GM04504 (cell line): ENCODE results near the gene PLTP.
A peak's percentile ranks its signal among the peaks of the same experiment; 100 is the strongest.
"Not testable (repeated sequence)": the region's sequence is repeated elsewhere in the genome, so short reads cannot be mapped to it uniquely, and the experiment has no call there.

Experiments used
- DNase-seq: peaks from one replicate; pipeline ENCODE4 v3.0.0-alpha.2; 2012; ENCODE audit warnings: low read depth

Gene PLTP

DNA sequence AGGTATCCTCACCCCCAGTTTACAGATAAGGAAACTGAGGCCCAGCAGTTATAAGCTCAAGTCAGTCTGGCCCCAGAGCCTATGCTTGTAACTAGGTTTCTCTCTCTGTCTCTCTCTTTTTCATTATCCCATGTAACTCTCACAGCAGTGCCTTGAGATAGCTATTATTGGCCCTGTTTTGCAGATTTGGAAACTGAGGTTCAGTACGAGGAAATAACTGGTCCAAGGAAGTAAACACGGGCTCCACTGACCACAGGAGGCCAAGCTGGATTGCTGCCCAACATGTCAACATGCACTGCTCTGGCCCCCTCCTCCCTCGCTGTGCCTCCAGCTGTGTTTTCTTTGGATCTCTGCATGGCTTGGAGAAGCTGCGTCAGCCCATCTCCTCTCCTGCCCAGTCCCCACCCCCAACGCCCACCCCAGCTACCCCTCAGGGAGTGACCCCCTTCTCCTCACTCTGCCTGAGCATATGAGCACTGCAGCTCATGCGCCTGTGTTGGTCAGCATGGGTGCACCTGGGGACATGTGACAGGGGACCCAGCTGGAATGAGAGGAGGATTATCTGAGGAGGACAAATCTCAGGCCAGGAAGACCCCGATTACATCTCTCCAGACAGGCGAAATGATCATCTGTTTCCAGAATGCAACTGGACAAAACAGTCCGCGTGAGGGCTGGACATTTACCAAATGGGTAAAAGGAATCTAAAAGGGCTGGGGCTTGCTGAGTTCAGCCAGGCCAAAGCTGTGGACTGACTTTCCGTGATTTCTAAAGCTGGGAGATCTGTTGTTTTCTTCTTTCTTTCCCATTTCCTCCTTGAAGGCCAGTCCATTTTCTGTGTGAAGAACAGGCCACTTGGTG, 7.8 kb upstream of the PLTP start:
- no peak for DNase-seq

DNA sequence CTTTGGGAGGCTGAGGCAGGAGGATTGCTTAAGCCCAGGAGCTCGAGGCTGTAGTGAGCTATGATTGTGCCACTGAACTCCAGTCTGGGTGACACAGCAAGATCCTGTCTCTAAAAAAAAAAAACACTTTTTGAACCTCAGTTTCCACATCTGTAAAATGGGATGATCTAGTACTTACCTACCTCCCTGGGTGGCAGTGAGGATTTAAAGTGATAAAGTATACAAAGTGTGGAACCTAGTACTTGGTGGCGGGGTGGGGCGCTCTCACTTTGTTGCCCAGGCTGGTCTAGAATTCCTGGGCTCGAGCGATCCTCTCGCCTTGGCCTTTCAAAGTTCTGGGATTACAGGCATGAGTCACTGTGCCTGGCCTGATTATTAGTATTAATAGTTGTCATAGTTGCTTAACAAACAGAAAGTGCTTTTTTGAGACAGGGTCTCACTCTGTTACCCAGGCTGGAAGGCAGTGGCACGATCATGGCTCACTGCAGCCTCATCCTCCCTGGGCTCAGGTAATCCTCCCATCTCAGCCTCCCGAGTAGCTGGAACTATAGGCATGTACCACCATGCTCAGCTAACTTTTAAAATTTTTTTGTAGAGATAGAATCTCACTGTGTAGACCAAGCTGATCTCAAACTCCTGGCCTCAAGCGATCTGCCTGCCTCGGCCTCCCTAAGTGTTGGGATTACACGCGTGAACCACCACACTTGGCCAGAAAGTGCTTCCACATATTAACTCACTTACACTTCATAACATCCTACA, 7.0 kb upstream of the PLTP start:
- DNase-seq = no peak

DNA sequence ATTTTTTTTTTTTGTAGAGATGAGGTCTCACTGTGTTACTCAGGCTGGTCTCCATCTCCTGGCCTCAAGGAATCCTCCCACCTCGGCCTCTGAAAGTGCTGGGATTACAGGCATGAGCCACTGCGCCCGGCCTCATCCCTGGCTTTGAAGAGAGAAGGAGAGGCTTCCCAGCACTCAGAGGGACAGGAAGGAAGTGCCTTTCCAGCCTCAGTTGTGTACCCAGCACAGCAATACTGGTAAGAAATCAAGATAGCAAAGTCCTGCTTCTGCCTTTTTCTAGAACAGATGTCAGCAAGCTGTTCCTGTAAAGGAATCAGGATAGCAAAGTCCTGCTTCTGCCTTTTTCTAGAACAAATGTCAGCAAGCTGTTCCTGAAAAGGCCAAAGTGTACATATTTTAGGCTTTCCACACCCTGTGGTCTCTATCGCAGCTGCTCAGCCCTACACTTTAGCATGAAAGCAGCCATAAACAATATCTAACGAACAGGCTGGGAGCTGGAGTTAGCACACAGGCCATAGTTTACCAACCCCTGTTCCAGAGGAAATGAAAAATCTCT, 6.3 kb upstream of the PLTP start:
- DNase-seq = no peak

DNA sequence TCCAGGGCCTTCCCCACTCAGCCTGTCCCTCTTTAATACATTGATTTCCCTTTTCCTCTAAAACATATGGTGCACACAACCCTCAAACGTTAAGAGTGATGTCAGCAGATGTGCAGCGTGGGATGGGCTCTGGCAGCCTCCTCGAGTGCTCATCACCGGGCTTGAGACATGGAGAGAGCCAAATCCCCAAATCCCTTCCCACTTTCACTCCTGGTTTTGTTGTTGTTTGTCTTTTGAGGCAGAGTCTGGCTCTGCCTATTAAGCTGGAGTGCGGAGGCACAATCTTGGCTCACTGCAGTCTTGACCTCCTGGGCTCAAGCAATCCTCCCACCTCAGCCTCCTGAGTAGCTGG, 5.8 kb upstream of the PLTP start:
- DNase-seq = no peak

DNA sequence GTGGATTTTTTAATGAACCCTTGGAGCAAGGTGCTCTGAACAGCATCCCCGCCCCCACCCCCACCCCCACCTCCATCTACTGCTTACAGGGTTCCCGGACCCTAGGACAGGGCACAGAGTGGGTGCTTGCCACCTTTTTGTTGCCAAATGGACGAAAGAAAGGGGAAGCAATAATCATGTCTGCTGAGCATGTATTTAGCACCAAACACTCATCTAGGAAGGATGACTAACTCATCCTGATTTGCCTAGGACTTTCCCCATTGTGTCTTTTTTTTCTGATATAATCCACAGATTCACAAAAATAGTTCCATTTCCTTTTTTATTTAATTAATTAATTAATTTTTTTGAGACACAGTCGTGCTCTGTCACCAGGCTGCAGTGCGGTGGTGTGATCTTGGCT, 1.2 kb upstream of the PLTP start:
- DNase-seq = no peak

DNA sequence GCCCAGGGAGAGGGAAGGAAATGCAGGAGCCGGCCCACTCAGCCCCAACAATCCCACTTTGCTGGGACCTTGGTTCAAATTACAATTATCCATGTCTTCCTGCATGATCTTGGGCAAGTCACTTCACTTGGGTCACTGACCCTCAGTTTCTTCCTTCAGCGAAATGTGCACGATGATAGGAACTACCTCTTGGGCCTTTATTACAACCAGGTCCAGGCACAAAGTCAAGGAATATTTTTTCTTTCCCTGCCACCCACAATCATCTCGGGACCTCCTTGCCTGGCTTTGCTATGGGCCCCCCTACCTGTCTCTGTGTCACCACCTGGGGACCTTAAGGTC, 358 bp upstream of the PLTP start:
- no peak for DNase-seq

DNA sequence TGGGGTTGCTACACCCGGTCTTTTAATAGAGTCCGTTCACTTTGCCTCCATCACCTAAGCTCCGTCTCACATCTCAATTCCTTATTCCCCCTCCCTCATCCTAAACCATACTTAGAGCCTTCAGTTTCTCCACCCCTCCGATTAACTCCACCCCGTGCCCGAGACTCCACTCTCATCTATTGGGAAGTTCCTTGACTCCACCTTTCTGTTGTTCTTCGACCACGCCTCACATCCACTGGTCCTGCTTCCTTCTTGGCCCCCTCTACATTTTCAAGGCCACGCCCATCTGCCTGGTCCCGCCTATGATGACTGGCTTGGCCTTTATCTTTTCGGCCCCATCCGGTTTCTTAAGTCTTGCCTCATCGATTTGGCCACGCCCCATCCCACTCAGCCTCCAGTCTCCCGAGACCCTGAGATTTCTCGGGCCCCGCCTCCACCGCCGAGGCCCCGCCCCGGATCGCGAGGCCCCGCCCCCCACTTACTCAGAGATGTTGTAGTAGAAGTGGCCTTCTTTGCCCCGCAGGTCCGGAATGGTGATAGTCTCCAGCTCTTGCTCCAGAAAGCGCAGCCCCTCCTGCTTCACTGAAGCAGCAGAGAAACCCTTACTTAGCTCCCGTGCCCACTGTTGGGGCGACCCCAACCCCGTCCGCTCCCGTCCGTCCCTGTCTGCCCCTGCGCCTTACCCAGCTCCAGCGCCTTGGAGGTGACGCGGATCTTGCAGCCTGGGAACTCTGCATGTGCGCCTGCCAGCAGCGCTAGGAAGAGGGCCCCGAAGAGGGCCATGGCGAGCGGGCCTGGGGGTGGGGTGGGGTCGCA, 1.1 kb downstream of the PLTP start:
- DNase-seq = peak; percentile 97

DNA sequence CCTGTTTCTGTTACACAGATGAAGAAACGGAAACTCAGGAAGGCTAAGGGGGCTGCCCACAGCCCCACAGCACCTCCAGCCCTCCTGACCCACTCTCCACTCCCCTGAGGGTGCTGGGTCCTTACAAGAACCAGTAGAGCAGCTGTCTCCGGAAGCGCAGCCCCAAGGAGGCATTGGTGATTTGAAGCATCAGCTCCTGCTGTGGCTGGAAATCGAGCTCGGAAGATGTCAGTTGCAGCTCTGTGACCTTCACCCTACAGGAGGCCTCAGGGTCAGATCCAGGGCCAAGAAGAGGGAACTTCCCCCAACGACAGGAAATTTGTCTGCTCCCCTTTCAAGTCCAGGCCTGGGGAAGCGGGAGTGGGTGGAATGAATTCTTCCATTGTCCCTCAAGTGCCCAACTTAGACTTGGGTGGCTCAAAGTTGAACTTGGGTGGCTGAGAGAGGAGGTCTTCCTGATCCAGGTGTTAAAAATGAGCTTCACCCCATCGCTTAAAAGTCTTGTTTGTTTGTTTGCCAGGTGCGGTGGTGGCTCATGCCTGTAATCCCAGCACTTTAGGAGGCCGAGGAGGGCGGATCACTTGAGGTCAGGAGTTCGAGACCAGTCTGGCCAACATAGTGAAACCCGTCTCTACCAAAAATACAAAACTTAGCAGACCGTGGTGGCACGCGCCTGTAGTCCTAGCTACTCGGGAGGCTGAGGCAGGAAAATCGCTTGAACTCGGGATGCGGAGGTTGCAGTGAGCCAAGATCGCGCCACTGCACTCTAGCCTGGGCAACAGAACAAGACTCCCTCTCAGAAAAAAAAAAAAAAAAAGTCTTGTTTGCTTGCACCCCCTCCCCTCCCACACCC, 1.9 kb downstream of the PLTP start:
- DNase-seq = no peak

DNA sequence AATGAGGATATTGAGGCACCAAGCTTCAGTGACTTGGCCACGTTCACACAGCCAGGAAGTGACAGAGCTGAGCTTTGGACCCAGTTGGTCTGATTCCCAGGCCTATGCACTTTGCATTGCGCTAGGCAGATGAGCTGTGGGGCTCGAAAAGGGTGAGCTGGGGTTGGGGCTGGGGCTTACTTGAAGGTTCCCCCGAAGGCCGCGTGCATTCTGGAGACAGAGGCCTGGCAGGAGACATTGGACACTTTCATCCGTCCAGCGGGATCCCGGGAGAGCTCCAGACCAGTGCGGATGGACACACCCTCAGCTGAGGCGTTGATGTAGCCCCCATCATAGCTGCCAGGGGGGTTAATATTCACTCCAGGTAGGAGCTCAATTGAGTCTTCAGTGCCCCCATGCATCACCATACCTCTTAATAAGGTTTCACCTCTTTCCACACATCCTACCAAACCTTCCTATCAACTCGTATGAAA, 2.6 kb downstream of the PLTP start:
- DNase-seq = no peak

DNA sequence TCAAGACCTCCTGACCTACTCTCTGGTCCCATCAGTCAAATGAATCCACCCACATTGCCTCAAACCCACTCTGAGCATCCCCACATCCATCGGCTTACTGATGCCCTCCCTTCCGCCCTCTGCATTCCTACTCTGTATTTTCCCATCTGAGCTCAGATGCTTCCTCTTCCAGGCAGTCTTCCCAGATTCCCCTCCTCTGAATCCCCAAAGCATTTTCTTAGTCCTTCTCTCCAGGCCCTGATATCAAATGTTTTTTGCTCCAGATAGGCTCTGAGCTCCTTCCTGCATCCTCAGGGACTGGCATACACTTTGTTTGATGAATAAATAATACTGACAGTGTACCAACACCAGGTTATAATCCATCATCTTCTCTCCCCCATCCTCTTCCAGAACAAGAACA, 3.9 kb downstream of the PLTP start:
- DNase-seq = no peak

DNA sequence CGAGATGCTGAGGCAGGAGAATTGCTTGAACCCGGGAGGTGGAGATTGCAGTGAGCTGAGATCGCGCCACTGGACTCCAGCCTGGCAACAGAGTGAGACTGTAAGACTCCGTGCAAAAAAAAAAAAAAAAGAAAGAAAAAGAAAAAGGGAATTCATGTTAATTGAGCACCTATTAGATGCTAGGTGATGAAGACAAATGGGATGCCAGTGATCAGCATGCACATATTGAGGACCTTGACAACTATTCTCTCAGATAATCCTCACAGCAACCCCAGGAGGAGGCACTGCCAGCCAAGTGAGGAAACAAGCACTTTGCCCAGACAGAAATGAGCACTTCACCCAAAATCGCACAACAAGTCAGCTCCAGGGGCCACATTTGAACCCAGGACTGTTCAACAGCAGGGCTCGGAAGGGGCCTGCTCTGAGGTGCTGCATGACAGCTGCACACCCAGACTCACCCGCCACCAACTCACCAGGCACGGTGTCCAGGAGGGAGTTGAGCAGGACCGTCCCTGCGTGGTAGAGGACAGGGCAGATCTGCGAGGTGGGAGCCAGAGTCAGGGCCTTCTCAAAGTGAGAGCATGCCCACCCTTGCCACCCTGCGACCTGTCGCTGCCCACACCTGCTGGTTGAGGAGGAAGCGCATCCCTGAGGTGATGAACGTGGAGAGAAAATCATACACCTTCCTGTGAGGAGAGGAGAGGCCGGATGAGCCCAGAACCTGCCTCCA, 4.6 kb downstream of the PLTP start:
- DNase-seq = no peak

DNA sequence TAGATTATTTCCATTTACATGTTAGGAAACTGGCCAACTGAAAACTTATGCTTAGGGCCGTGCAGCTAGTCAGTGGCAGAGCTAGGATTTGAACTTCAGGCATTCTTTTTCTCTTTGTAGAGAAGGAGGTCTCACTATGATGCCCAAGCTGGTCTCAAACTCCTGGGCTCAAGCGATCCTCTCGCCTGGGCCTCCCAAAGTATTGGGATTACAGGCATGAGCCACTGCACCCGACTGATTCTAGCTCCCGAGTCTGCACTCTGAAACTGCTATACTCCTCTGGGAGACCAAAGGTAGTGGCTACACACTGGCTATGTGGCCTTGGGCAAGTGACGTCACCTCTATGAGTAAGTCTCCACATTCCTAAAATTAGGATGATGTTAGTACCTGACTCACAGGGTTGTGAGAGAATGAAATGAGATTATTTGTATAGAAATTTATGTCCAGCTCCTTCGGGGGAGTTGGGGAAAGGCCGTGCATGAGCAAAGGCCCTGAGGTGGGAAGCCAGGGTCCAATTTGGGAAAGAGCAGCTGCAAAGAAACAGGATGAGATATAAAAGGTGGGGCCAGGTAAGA, 6.4 kb downstream of the PLTP start:
- DNase-seq = peak; percentile 65

DNA sequence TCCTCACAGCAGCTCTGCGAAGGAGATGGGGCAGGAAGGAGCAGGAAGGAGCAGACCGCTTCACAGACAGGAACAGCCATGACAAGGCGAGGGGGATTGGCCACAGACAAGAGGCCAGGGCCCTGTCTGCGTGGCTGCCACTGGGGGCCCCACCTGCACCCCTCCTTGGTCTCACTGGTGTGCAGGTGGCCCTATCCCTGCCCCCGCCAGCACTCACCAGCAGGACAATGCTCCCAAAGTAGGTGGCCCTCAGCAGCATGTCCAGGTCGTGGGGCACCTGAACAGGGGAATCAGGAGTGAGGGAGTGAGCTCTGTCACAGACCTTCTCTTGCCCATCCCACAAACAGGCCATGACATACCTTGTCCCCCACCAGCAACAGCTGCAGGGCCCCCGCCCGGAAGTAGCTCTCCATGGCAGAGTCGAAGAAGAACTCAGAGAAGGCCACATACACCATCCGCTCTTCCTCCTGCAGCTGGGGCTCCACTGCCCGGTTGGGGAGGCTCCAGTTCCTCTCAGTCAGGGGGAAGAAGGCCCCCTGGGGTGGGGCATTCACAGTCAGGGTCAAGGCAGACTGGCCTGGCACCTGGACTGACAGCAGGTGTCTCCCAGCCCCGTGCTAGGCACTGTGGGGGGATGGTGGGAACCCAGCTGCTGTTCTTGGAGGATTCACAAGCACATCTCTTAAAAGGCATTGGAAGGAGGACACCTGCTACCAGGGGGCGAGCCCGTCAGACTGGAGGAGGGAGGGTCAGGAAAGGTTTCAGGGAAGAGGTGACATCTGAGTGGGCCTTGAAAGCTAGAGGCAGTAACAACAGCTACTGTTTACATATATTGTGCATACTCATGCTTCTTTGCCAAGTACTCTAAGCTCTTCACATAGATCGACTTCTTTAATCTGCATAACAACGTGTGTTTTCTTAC, 7.1 kb downstream of the PLTP start:
- no peak for DNase-seq

DNA sequence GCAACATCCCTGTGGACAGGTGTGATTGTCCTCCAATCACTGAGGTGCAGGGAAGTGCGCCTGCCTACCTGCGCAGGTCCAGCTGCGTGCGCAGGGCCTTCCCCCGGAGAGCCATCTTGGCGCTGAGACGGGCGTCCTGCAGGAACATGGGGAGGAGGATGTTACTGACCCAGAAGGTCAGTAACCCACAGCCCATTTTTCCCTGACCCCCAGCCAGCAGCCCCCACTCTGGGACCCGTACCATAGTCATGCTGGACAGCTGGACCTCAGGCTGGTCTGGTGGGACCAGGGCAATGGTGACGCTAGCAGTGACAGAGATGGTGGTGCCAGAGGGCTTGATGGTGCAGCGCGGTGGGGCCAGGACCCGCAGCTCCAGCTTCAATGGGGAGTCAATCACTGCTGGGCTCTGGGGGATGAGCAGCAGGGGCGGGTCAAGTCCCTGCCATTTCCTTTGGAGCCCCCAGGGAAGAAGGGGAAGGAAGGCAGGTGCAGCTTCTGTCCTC, 9.7 kb downstream of the PLTP start:
- DNase-seq = no peak

DNA sequence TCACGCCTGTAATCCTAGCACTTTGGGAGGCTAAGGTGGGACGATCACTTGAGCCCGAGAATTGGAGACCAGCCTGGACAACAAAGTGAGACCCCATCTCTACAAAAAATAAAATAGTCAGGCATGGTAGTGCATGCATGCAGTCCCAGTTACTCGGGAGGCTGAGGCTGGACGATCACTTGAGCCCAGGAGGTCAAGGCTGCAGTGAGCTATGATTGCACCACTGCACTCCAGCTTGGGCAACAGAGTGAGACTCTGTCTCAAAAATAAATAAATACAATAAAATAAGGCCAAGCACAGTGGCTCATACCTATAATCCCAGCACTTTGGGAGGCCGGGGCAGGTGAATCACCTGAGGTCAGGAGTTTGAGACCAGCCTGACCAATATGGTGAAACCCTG, 10.6 kb downstream of the PLTP start:
- not testable (repeated sequence) for DNase-seq

DNA sequence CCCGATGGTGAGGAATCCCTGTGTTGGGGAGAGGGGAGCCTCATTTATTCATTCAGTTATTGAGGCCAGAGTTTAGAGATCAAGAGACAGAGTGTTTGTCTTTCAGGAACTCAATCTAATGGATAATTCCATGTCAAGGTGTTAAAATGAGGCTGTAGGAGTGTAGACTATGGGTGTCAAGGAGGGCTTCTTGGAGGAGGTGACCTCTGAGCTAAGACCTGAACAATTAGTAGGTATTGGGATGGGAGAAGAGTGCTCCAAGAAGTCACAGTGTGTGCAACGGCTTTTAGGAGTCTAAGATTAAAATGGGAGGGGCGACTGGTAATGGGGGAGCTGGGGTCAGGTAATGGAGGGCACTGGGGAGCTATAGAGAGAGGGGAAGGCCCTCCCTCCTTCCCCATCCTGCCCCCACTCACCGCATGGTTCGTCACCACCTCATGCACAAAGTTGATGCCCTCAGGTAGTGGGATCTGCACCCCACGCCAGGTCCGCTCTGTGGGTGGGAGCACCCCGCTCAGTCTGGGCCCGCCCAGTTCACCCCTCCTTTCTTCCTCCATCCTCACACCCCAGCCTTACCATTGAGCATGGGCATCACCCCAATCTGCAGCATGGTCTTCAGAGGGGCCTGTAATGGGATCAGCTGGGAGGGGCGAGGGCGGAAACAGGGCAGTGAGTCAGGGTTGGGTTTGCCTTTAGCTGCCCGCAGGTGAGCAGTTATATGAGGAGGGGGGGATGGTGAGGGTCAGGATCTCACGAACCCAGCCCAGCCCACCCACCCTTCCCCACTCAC, 12.7 kb downstream of the PLTP start:
- no peak for DNase-seq

DNA sequence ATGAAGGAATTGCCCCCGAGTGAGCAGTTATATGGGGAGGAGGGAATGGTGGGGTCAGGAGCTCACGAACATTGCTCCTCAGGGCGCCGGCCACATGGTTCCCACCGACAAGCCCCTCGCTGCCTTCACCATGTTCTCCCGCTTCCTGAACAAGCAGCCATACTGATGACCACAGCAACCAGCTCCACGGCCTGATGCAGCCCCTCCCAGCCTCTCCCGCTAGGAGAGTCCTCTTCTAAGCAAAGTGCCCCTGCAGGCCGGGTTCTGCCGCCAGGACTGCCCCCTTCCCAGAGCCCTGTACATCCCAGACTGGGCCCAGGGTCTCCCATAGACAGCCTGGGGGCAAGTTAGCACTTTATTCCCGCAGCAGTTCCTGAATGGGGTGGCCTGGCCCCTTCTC, 13.7 kb downstream of the PLTP start:
- no peak for DNase-seq

DNA sequence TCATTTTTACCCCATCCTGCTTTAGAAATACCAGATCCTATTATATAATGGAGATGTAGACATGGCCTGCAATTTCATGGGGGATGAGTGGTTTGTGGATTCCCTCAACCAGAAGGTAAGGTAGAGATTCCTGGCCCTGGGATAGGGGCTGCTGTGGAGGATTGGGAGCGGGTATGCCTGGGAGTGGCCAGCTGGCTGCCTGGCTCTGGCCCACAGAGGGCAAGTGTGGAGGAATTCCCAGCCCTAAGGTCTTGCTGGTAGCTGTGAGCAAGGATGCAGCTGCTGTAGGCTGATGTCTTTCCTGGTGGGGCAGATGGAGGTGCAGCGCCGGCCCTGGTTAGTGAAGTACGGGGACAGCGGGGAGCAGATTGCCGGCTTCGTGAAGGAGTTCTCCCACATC, 14.3 kb downstream of the PLTP start:
- DNase-seq = no peak
